IPS-NIHi7 (cell line): ENCODE measurements around the gene HEATR5B.
A peak's percentile ranks its signal among the peaks of the same experiment; 100 is the strongest.

Source experiments
- DNase-seq: peaks from one replicate; pipeline ENCODE4 v3.0.0; 2012; ENCODE audit warnings: mixed read lengths; ENCODE audit errors: extremely low spot score

Gene HEATR5B

DNA sequence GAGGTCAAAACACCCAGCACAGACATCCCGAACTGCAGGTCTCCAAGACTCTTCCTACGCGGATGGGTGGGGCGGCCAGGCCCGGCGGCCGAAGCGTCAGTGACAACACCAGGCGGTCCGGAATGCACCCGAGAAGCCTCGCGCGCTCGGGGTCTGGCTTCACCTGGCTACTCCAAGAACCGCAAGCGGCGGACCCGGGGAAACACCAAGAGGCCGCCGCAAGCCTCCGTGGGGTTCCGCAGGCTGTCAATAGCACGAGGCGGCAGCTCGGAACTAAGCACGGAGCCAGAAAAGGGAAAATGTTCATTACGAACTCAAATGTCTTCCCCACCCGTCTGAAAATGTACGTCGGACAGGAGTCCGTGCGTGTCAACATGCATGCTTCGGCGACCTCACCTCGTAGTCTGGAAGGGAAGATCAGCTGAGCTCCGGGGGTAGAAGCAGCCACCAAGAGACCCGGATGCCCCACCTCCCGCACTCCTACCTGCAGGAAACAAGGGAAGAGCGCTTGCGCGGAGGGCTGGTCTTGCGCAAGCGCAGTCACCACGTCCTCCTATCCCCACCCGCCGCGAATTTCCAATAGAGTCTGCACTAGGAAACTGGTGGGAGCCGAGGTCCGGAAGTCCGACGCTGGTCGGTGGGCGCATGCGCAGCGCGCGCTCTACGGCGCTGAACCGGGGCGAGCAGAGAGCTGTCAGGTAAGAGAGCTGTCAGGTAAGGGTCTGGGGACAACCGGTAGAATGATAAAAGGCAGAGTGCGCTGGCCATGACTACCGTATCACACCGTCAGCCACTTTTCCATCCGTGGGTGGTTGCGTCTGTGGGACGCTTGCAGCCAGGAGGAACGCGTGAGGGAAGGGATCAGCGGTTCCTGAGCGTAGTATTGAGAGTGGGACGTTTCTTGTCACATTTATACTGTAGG, at the start of gene HEATR5B, which contains the start of gene GPATCH11:
TSS of gene HEATR5B (minus strand) at position 500 of the 922 bp plus-strand sequence. CDS start 958 bp downstream, outside the sequence.
TSS of gene GPATCH11 (plus strand) at position 646 of the 922 bp plus-strand sequence. CDS start 3,864 bp downstream, outside the sequence.
- DNase-seq, result peak; percentile 100

DNA sequence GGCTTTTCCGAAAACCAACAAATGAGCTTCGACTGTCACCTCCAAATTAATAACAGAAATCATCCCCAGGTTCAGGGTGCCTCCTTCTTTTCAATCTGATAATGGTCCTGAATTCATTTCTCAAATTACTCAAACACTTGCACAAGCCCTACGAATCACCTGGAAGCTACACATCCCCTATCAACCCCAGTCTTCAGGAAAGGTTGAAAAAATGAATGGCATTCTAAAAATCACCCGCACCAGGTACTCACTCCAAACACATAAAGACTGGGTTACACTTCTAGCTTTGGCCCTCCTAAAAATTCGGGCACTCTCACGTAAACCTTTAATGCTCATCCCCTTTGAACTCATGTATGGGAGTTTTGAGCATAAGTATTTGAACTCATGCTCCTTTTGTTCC, 48.7 kb upstream of the HEATR5B start:
- no peak for DNase-seq

DNA sequence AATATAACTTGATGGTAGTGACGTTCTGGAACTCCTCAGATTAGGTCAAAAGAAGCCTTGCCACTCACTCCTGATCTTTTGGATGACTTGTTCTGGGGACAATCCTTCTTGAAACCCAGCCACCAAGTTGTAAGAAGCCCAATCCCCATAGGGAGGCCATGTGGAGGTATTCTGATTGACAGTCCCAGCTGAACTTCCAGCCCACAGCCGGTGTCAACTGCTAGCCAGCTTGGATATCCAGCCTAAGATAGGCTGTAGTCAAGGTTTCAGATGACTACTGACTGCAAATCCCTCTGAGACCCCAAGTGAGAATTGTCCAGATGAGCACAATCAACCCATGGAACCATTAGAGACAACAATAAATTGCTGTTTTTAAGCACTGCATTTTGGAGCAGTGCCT, 41.2 kb upstream of the HEATR5B start:
- DNase-seq, result no peak

DNA sequence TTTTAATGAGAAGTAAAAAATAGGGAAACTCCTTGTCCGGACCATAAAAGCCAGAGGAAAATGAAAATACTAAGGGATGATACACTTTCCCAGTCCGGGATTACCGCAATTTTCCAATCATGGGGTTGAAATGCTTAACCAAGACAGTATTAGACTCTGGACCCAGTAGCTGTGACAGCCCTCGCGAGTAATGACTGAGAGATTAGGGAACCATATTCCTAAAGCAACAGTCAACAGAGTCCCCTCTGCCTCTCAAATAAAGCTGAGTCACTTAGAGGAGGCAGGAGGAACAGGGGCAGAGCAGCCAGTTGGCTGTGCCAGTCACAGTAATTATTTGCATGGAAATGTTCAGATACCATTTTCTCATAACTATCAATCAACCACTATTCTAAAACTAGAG, 35.0 kb upstream of the HEATR5B start:
- no peak for DNase-seq

DNA sequence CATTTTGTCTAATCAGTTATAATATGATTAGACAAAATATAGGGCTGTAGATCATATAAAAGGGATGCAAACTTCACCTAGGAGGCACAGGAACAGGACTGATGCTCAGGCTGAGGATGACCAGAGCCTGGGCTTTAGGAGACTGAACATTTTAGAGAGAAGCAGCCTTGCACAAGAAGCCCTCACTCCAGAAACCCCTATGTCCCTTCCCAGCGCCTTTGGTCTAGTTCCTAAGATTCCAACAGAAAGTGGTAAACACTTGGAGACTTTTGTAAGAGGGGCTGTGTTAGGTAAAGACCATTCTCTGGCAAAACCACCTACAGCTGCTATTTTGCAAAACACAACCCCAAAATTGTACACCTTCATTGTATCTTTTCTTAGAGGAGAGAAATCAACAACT, 33.4 kb upstream of the HEATR5B start:
- no peak for DNase-seq

DNA sequence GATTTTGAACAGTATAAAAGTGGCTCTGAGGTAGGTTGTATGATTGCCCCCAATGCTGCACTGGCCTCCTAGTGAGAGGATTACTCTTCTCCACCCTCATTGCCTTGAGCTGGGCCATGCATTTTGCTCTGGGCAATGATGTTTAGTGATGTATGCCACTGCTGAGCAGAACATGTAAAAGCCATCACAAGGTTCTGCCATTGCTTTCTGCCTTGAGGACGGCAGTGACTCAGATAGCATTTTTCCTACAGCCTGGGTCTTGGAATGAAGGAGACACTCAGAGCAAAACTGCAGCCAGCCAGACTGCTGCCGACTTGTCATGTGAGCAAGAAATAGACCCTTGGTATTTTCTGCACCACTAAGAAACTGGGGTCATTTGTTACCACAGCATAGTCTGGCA, 27.8 kb upstream of the HEATR5B start:
- no peak for DNase-seq

DNA sequence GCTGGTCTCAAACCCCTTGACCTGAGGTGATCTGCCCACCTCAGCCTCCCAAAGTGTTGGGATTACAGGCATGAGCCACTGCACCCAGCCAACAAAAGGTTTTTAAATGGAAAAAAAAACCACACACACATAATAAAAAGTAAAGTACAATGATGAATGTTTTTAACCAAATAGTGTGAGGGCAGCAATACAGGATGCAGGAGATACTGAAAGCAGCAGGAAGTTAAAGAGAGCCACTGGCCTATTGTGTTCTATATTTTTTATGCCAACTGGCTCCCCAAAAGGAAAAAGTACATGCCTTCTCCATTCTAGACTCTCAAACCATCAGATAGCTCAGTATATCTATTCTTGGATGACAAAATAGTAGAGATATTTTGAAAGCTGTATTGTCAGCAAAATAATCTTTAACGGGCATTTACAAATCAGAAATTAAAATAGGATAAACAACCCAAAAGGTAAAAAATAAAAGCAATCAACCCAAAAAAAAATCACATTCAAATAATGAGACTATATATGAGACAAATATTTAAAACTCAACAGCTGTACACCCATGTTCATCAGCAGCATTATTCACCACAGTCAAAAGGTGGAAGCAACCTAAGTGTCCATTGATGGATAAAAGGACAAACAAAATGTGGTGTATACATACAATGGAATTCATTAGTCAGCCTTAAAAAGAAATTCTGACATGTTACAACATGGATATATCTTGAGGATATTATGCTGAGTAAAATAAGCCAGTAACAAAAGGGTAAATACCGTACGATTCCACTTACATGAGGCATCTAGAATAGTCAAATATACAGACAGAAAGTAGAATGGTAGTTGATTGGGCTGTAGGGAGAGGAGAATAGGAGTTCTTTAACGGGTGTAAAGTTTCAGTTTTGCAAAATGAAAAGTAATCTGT, 26.4 kb upstream of the HEATR5B start:
- no peak for DNase-seq

DNA sequence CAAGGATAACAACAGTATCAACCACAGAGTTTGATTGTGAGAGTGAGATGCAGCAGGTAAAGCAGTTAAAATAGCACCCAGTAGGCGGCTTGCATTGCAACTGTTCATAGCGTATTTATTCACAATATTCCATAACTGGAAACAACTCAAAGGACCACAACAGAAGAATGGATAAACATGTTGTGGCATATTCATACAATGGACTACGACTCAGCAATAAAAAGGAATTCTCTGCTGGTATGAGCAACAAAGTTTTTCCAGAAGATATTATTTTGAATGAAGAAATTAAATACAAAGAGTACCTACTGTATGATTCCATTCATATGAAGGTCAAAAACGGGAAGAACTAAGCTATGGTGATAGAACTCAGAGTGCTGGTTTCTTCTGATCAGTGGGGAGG, 25.4 kb upstream of the HEATR5B start:
- DNase-seq, result no peak

DNA sequence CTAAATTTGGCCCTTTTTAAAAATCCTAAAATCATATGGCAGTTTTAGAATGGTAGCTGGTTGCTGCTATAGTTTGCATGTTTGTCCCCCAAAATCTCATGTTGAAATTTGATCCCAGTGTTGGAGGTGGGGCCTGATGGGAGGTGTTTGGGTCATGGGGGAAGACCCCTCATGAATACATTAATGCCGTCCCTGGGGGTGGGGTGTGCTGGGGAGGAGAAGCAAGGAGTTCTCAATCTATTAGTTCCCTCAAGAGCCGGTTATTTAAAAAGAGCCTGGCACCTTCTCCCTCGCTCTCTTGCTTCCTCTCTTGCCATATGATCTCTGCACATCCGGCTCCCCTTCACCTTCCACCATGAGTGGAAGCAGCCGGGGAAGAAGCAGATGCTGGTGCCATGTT, 21.0 kb upstream of the HEATR5B start:
- peak; percentile 28 for DNase-seq

DNA sequence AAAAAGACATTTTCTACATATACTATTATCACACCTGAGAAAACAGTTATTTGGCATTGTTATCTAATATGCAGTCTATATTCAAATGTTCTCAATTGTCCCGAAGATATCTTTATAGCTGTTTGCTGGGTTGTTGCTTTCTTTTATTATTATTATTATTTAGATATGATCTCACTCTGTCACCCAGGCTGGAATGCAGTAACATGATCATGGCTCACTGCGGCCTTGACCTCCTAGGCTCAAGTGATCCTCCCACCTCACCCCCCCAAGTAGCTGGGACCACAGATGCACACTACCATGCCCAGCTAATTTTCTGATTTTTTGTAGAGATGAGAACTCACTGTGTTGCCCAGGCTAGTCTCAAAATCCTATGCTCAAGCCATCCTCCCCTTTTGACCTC, 20.0 kb upstream of the HEATR5B start:
- no peak for DNase-seq

DNA sequence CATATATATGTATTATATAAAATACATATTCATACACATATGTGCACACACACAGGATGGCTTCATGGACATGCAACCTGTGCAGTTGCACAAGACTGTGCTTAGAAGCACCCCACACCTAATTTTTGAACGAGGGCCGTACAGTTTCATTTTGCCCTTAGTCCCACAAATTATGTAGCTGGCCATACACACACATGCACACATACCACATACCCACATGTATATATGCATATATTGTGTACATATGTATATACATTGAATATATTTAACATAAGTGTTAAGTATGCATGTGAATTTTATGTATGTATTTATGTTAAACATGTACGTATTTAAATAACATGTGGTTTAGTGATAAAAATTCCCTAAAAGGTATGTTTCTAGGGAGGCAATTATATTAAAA, 18.4 kb upstream of the HEATR5B start:
- no peak for DNase-seq

DNA sequence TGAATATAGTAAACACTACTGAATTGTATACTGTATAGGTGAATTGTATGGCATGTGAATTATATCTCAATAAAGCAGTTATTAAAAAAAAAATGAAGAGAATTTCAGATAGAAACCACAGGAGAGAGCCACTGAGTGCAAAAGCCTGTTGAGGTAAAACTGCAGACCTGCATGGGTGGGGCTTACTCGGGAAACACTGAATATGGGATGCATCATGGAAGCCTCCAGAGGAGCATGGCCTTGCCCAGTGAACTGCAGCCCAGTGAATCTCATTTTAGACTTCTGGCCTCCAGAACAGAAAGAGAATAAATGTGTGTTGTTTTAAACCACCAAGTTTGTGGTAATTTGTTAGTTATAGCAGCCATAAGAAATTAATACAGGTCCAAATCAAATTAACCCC, 15.9 kb upstream of the HEATR5B start:
- DNase-seq, result no peak

DNA sequence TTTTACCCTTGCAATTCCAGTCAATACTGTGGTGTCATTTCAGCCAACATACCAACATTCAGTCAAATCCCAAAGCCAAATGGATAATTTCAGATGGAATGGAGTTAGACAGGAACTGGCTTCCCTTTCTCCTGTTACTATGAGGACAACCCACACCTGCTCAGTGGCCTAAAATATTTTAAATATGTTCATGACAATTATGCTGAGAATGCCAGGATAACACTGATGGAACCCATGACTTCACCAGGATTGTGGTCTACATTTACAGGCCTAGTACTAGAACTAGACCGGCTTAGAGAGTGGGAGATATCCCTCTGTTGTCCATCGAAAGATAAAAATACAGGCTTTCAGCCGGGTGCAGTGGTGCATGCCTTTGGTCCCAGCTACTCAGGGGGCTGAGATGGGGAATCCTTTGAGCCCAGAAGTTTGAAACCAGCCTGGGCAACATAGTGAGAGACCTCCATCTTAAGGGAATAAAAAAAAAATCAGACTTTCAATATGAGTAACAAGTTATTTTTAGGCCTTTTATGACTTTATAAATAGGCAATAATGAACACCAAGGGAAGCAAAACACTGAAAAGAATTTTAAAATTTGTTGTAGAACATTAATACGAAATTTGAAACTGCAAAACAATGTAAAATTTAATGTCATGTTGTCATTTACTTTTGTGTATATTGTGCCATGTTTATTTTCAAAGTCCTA, 14.4 kb upstream of the HEATR5B start:
- DNase-seq, result no peak

DNA sequence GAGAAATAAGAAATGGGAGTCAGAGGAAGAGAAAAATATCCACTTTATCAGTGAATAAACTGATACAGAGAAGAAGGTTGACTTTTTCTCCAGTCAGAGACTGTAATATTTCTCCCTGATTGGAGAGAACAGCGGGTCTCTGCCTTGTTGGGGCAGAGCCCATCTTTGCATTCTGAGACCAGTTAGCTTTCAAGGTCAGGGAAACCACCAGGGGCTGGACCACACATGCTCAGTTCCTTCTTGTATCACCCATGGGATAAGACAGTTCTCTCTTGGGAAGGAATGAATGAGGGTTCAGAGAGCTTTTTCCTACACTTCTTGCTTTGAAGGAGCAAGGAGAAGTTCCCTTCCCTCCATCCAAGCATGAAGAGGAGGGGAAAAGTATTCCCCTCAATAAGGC, 12.4 kb upstream of the HEATR5B start:
- DNase-seq, result no peak

DNA sequence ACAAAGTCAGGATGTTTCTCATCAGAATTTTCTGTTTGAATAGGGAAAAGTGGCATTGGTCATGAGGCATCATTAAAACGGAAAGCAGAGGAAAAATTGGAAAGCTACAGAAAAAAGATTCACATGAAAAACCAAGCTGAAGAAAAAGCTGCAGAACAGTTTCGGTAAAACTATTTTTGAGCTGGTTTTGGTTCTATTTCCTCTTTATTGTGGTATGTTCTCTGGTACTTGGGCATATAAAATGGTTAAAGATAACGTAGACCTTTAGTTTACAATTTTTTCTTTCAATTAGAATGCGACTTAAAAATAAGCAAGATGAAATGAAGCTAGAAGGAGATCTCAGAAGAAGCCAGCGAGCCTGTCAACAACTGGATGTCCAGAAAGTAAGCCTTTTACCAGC, 7.7 kb upstream of the HEATR5B start:
- no peak for DNase-seq

DNA sequence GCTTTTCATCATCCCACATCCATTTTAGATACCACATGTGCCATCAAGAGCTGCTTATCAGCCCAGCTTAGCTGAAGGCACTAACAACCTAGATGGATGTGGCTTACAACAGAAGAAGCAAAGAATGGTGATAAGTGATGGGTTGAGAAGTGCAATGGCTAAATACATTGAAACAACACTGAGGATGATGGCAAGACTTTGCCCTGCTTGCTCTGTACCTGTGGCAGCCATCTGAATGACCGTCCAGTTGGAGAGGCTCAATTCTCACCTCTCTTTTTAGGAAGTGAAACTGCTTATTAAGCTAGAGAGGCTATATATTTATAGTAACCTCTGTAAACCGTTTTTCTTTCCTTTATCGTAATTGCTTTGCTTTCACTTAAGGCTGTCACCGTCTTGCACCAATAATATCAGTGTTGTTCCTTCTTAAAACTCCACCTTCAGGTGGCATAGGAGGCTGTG, 5.9 kb upstream of the HEATR5B start:
- DNase-seq, result no peak

DNA sequence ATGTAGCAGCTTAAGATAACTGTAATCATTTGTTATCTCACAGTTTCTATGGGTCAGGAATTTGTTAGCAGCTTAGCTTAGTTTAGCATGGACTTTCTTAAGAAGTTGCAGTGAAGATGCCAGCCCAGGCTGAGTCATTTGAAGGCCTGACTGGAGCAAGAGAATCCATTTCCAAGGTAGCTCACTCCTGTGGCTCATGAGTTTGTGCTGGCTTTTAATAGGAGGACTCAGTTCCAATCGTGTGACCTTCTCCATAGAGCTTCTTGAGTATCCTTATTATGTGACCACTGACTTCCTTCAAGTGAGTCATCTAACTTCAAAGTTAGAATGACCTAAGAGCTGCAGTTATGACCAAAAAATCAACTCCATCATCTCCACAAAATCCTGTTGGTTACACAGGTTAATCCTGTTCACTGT, 1.6 kb upstream of the HEATR5B start:
- DNase-seq, result no peak

DNA sequence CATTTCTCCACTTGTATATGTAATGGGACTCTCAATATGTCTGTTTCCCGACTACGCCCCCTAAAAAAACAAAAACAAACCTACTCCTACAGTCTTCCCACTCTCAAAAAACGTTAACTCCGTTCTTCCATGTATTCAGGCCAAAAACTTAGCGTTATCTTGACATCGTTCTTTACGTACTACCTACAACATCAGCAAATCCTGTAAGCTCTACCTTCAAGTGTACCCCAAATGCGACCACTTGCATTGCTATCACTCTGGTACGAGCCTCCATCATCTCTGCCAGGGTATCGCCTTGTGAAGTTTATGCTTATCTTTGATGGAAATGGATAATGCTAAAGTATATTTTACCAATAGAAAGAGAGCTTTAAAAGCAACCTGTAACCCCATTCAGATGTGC, 625 bp upstream of the HEATR5B start:
- DNase-seq, result no peak

DNA sequence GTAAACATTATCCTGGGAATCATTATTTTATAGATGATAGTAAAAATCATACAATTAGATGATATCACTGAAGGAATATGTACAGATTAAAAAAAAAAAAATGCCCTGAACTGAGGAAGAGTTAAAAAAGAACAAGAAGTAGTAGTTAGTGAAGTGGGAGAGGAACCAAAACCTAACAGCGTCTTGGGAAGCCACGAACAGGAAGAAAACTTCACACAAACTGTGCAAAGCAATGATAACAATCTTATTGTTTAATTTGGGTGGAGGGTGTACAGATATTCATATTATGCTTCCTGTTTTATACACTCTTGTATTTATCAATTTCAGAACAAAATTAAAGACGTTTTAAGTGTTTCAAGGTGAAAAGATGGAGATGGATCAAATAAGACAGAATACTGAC, 3.5 kb downstream of the HEATR5B start:
- DNase-seq, result no peak

DNA sequence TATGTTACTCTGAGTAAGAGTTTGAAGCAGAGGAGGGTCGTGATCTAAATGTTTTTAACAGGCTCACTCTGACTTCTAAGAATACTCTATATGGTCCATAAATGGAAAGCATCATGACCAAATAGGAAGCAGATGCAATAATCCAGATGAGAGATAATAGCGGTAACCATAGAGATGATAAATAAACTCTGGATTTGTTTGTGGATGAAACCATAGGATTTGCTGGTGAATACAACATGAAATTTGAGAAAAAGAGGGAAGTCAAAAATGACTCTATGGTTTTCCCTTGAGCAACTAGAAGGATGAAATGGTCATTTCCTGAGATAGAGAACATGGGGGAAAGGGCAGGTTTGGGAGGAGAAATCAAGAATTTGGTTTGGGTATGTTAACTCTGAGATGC, 3.9 kb downstream of the HEATR5B start:
- no peak for DNase-seq

DNA sequence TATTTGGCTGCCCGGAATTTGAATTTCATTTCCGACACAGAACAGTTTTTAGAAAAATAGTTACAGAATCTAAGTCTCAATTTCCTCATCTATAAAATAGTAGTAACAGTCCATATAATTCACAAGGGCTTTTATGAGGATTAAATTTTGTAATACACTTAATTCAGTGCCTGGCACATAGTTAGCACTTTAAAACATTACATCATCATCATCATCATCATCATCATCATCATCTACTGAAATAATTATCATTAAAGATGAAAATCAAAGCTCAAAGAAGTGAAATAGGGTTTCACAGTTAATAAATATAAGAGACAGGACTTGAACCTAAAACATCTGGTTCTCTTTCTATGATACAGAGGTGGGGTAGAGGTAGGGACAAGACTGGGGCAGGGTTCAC, 13.2 kb downstream of the HEATR5B start:
- DNase-seq, result no peak

DNA sequence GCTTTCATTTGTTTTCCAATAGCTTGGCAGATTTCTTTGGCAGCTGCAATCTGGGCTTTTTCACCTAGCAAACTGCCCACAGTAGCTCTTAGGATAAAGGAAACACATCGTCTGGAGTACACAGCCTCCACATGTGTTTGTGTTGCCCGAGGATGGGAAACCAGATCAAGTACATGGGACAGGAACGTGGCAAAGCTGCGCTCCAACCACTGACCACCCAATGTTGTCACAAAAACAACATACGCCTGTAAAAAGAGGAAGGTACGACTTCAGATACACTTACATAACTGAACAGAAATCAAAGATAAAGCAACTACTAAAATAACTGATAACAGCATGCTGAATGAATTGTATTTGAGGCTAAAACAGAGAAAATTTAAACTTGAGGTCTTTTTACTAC, 15.5 kb downstream of the HEATR5B start:
- DNase-seq, result no peak
